HG02759 (cell line): Measurements from ENCODE around the gene TEX264.
"Not testable (repeated sequence)": the region's sequence is repeated elsewhere in the genome, so short reads cannot be mapped to it uniquely, and the experiment has no call there.

Experiments used
- ATAC-seq: cut with Tn5 transposase; IDR thresholded peaks from one replicate; pipeline ENCODE4 v1.9.1; 2021; ENCODE audit warnings: mild to moderate bottlenecking, moderate library complexity; ENCODE audit not compliant: unreplicated experiment

TEX264 gene

GRCh38 chr3:51670823-51671733 lies at the start of gene TEX264:
Gene TEX264 (plus strand): TSS chr3:51671252. CDS start chr3:51674305, 3,053 bp downstream.
- peak; percentile 81 for ATAC-seq

- ATAC-seq: no peak
Observed at GRCh38 chr3:51622413-51622812, 48.6 kb upstream of the TEX264 start.

- no peak for ATAC-seq
Observed at GRCh38 chr3:51622868-51623267, 48.2 kb upstream of the TEX264 start.

GRCh38 chr3:51630513-51630912 lies 40.5 kb upstream of the TEX264 start:
- ATAC-seq: no peak

GRCh38 chr3:51637144-51637940 lies 33.7 kb upstream of the TEX264 start:
- ATAC-seq: no peak

- ATAC-seq: peak; percentile 82
Observed at GRCh38 chr3:51637941-51638471, 33.0 kb upstream of the TEX264 start.

- no peak for ATAC-seq
Observed at GRCh38 chr3:51642462-51642861, 28.6 kb upstream of the TEX264 start.

GRCh38 chr3:51646091-51646490 lies 25.0 kb upstream of the TEX264 start:
- ATAC-seq: no peak

- not testable (repeated sequence) for ATAC-seq
Observed at GRCh38 chr3:51652103-51652502, 18.9 kb upstream of the TEX264 start.

- not testable (repeated sequence) for ATAC-seq
Observed at GRCh38 chr3:51653409-51653808, 17.6 kb upstream of the TEX264 start.

- ATAC-seq: no peak
Observed at GRCh38 chr3:51657234-51657633, 13.8 kb upstream of the TEX264 start.

GRCh38 chr3:51659942-51660341 lies 11.1 kb upstream of the TEX264 start:
- no peak for ATAC-seq

GRCh38 chr3:51662456-51662855 lies 8.6 kb upstream of the TEX264 start:
- ATAC-seq: no peak

- ATAC-seq: no peak
Observed at GRCh38 chr3:51668756-51669155, 2.3 kb upstream of the TEX264 start.

GRCh38 chr3:51669241-51670052 lies 1.6 kb upstream of the TEX264 start:
- no peak for ATAC-seq

GRCh38 chr3:51670053-51670822 lies 814 bp upstream of the TEX264 start:
- ATAC-seq: no peak

GRCh38 chr3:51671734-51672475 lies 853 bp downstream of the TEX264 start:
- ATAC-seq: peak; percentile 37

- ATAC-seq: no peak
Observed at GRCh38 chr3:51673181-51673801, 2.2 kb downstream of the TEX264 start.
